K562 (cell line): ENCODE data around the gene NEUROD4. TPM values are rescaled to one million over a fixed set of nuclear protein-coding genes. Genes with fewer than 3 reads are reported as not detected.
A peak's percentile ranks its signal among the peaks of the same experiment; 100 is the strongest.

Experiments
- ATAC-seq: fragments of 200-7000 bp; cut with Tn5 transposase; 3 replicates; pipeline ENCODE4 v1.9.1; 2020; ENCODE audit warnings: moderate library complexity
- BruUV-seq: library from RNA; stranded (reverse); fragments of 400-500 nt; replicated peaks from 2 replicates; lab custom pipeline; 2021; lab: Mats Ljungman, UMichigan
- CTCF ChIA-PET: fragments of 300-600 bp; formaldehyde crosslinking; extraction: SDS; loops from one replicate; lab custom pipeline; 2021; ENCODE audit warnings: low intra/inter-chr PET ratio; lab: Yijun Ruan, JAX
- POLR2A ChIA-PET: fragments of 300-600, 350-650 bp; sonication (Branson Sonifier 250); formaldehyde crosslinking; extraction: SDS; loops from one replicate; lab custom pipeline; 2021; ENCODE audit warnings: antibody characterized with exemption, inconsistent platforms; lab: Yijun Ruan, JAX
- DNase-seq, 4 experiments: peaks; one replicate each; pipeline versions ENCODE4 v3.0.0 to v3.0.0-alpha.2; 2011 to 2018; ENCODE audit warnings: low spot score in 3 of 4, mixed read lengths in 3 of 4; ENCODE audit errors: extremely low read depth in 1 of 4
- FAIRE-seq: peaks from 2 replicates; lab custom pipeline; 2011; peaks lifted over from hg19 to GRCh38; lab: Jason Lieb, UNC
- H2AFZ ChIP-seq: 2 replicates; pipeline ENCODE4 v1.6.0; 2011; ENCODE audit warnings: low read depth, low read length, control low read depth, inconsistent platforms
- H3K27ac ChIP-seq: fragments of 200-600 bp; 3 replicates; pipeline ENCODE4 v1.8.0; 2011; ENCODE audit warnings: low read depth, mild to moderate bottlenecking, control low read depth, inconsistent platforms, low read length, moderate library complexity, mixed read lengths; ENCODE audit errors: extremely low read depth
- H3K27me3 ChIP-seq, 2 experiments: fragments of 300-600 bp in 1 of 2; 2 replicates in 1 of 2; 3 replicates in 1 of 2; pipeline versions ENCODE4 v1.6.0 to v1.8.0; 2011; ENCODE audit warnings: inconsistent platforms in 2 of 2, low read length in 2 of 2, mild to moderate bottlenecking in 1 of 2, mixed read lengths in 1 of 2, moderate library complexity in 1 of 2; ENCODE audit not compliant: control insufficient read depth in 2 of 2, insufficient read depth in 2 of 2
- H3K36me3 ChIP-seq: fragments of 300-600 bp; 3 replicates; pipeline ENCODE4 v1.8.0; 2011; ENCODE audit warnings: mild to moderate bottlenecking, low read length, inconsistent platforms; ENCODE audit not compliant: control insufficient read depth, insufficient read depth
- H3K4me1 ChIP-seq, 2 experiments: fragments of 200-600 bp in 1 of 2; replicated peaks in 1 of 2; 2 replicates in 1 of 2; 3 replicates in 1 of 2; pipeline versions ENCODE4 v1.5.1 to v1.8.0; 2011; ENCODE audit warnings: inconsistent platforms in 2 of 2, low read length in 2 of 2, mild to moderate bottlenecking in 1 of 2, mixed read lengths in 1 of 2, moderate library complexity in 1 of 2; ENCODE audit not compliant: control insufficient read depth in 2 of 2, insufficient read depth in 2 of 2
- H3K4me2 ChIP-seq: 2 replicates; pipeline ENCODE4 v1.6.1; 2011; ENCODE audit warnings: low read length, control low read depth, inconsistent platforms, mixed read lengths; ENCODE audit not compliant: insufficient read depth
- H3K4me3 ChIP-seq: fragments of 200-600 bp; sonication (generic), shearing (Covaris generic); 2 replicates; pipeline ENCODE4 v1.5.1; 2016; ENCODE audit warnings: control low read depth, inconsistent platforms
- H3K79me2 ChIP-seq: fragments of 200-600 bp; 3 replicates; pipeline ENCODE4 v1.8.0; 2011; ENCODE audit warnings: low read length, inconsistent platforms; ENCODE audit not compliant: control insufficient read depth, insufficient read depth
- H3K9ac ChIP-seq, 2 experiments: 2 replicates each; pipeline versions ENCODE4 v1.6.0 to v1.6.1; 2011; ENCODE audit warnings: low read depth in 2 of 2, low read length in 2 of 2, control low read depth in 1 of 2, inconsistent platforms in 1 of 2, mild to moderate bottlenecking in 1 of 2, mixed read lengths in 1 of 2; ENCODE audit not compliant: insufficient read depth in 1 of 2
- H3K9me1 ChIP-seq: one replicate; pipeline ENCODE4 v1.6.0; 2011; ENCODE audit warnings: inconsistent platforms, mild to moderate bottlenecking, low read length, moderate library complexity; ENCODE audit not compliant: control insufficient read depth, insufficient read depth
- H3K9me3 ChIP-seq: replicated peaks from 2 replicates; pipeline ENCODE4 v1.5.1; 2011; ENCODE audit warnings: low read depth, low read length, inconsistent platforms; ENCODE audit not compliant: control insufficient read depth, insufficient read depth
- H4K20me1 ChIP-seq: replicated peaks from 2 replicates; pipeline ENCODE4 v1.6.1; 2011; ENCODE audit warnings: low read length, inconsistent platforms, mixed read lengths; ENCODE audit not compliant: control insufficient read depth, insufficient read depth
- ARID4B ChIP-seq: sonication (generic); formaldehyde crosslinking; IDR thresholded peaks from 2 replicates; pipeline ENCODE4 v1.8.0; 2022; ENCODE audit warnings: mild to moderate bottlenecking, missing genetic modification reagents
- BHLHE40 ChIP-seq: IDR thresholded peaks from 2 replicates; pipeline ENCODE4 v1.6.1; 2011; ENCODE audit warnings: low read length, improper control_type of control experiment
- ESRRB ChIP-seq: fragments of 250-450 bp; sonication (Bioruptor Pico); IDR thresholded peaks from 2 replicates; pipeline ENCODE4 v1.5.0; 2020; ENCODE audit warnings: mild to moderate bottlenecking, moderate library complexity, borderline replicate concordance
- HDGF ChIP-seq: fragments of 450-650 bp; IDR thresholded peaks from 2 replicates; pipeline ENCODE4 v1.6.1; 2016
- HLTF ChIP-seq: fragments of 450-650 bp; IDR thresholded peaks from 2 replicates; pipeline ENCODE4 v1.6.1; 2016
- HNRNPL ChIP-seq: fragments of 200-400 bp; formaldehyde crosslinking; IDR thresholded peaks from 2 replicates; pipeline ENCODE4 v1.6.1; 2017; ENCODE audit warnings: low read depth, mild to moderate bottlenecking, low read length
- MAX ChIP-seq: sonication (generic); formaldehyde crosslinking; IDR thresholded peaks from 2 replicates; pipeline ENCODE4 v1.9.0; 2022; ENCODE audit warnings: mild to moderate bottlenecking, missing genetic modification reagents
- MTA2 ChIP-seq: fragments of 450-650 bp; IDR thresholded peaks from 2 replicates; pipeline ENCODE4 v1.6.1; 2016; ENCODE audit warnings: low read depth
- YY1 ChIP-seq, 3 experiments: IDR thresholded peaks; 2 replicates each; pipeline ENCODE4 v1.6.1; 2011; ENCODE audit warnings: low read length in 2 of 3, mild to moderate bottlenecking in 2 of 3, moderate library complexity in 2 of 3, borderline replicate concordance in 1 of 3, control low read depth in 1 of 3, low read depth in 1 of 3; ENCODE audit not compliant: insufficient read depth in 3 of 3, insufficient replicate concordance in 2 of 3, control insufficient read depth in 1 of 3, insufficient read length in 1 of 3; ENCODE audit errors: extremely low read depth in 1 of 3
- ZNF146 ChIP-seq: IDR thresholded peaks from one replicate; pipeline ENCODE4 v1.6.1; 2018; ENCODE audit warnings: missing compliant biosample characterization; ENCODE audit not compliant: unreplicated experiment
- WGBS: fragments of 100-300 bp; shearing (Covaris generic); methylation state at CpG from one replicate; pipeline ENCODE4 v1.1.6; 2016; ENCODE audit warnings: low coverage, mixed read lengths; ENCODE audit not compliant: insufficient coverage; ENCODE audit errors: missing lambda C conversion rate; 5-methylcytosine and 5-hydroxymethylcytosine counted together
- in situ Hi-C: fragments of 300-500 bp; cut with MboI; formaldehyde crosslinking; loops from 4 replicates; pipeline ENCODE4 v1.15.0; 2018; ENCODE audit warnings: inconsistent platforms, mixed read lengths
- intact Hi-C: fragments of 100-400 bp; cut with micrococcal nuclease; formaldehyde crosslinking; loops from 2 replicates; pipeline ENCODE4 v1.14.2; 2022
- polyA plus RNA-seq, 8 experiments: library from polyadenylated mRNA; depleted of rRNA in 4 of 8; stranded (reverse) in 5 of 8; unstranded in 3 of 8; fragments of >200 nt; fragmentation: Nextera tagmentation in 2 of 8; fragmentation: Illumina TruSeq in 1 of 8; extraction: Ambion mirVana in 2 of 8; extraction: Trizol in 1 of 8; gene quantifications; 2 replicates each; pipeline versions ENCODE4 v1.2.1 to v1.2.3, GENCODE V29; 2011 to 2014; ENCODE audit warnings: inconsistent platforms in 1 of 8, missing spikeins in 1 of 8
- total RNA-seq, 7 experiments: library from RNA; depleted of rRNA in 6 of 7; stranded (reverse); fragments of >200 nt in 6 of 7; fragmentation: Illumina TruSeq in 2 of 7; extraction: Trizol in 2 of 7; gene quantifications; 2 replicates each; pipeline versions ENCODE4 v1.2.1 to v1.2.3, GENCODE V29; 2011 to 2021; ENCODE audit warnings: low replicate concordance in 1 of 7
- TF ChIP-seq, protein P1 (sequence below): fragments of 200-800 bp; sonication (Bioruptor generic); IDR thresholded peaks from 2 replicates; pipeline ENCODE4 v1.6.1; 2016; ENCODE audit warnings: missing genetic modification characterization, missing compliant biosample characterization

The NEUROD4 gene
- total and polyA plus RNA-seq, 9 of the 15 experiments (the other 6 are each of a cell fraction or from before 2014, with no cell fraction given), result not detected

DNA sequence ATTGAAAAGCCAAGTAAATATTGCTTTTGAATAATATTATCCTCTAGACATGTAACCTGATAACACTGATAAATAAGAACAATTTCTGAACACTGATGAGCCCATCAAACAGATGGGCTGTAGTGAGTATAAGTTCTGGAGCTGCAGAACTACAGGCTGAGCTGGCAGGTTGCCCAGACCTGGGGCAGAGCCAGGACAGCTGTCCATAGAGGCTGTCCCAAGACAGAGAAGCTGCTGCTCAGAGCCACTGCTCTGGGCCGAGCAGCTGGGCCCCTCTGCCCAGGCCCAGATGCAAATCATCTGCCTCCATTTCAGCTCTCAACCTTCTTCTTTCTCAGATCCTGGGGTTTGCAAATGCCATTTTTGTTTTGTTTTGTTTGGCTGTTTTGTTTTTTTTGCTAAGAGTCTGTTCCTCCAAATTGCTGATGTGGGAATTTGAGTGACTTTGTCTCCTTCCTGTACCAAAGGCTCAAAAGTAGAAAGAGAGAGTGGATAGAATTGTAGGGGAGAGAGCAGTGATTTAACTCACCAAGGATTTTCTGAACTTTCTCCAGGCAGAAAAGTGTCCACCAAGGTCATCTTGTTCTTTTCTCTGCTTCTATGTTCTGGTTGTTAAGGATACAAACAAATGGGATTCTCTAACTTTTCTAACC, 31.2 kb upstream of the NEUROD4 start:
- CTCF ChIA-PET, result interaction anchor here (0.5 kb wide), 1 partner anchor 37 kb away, joined by 3 read pairs; no protein-coding TSS in a partner anchor
- Histone ChIP-seq H3K27me3 (no peaks in the 10 kb centered on the region), H3K27ac (peak overlapping the region; percentile 78), H3K4me2 (peak overlapping the region; percentile 19), H3K9me3 (no peaks in the 10 kb centered on the region), H3K9me1 (no peaks in the 10 kb centered on the region), H2AFZ (peak overlapping the region; percentile 64), H3K79me2 (no peaks in the 10 kb centered on the region), H3K9ac (peak overlapping the region in 1 of 2 experiments; percentile 39; a peak in 2 of 4 replicates), H4K20me1 (no peaks in the 10 kb centered on the region), H3K4me3 (no peak overlapping the region), H3K4me1 (peaks cover 5 to 51% of the 10 kb centered on the region in 2 experiments), H3K36me3 (no peaks in the 10 kb centered on the region)
- ATAC-seq, result peak; percentile 84
- intact Hi-C loops (no loop called here), in situ Hi-C loops (no loop called here)
- peak; percentile 69 to 87 (median 76) for DNase-seq
- 0% methylated on average over 1 of the region's 1 CpG for WGBS
- POLR2A ChIA-PET, result interaction anchor here (0.8 to 1.6 kb wide), 3 partner anchors 12 to 84 kb away, joined by 3 read pairs; no protein-coding TSS in a partner anchor
- no TSS peak for BruUV-seq
- peak; percentile 85 for FAIRE-seq
- TF ChIP-seq, protein P1, sequence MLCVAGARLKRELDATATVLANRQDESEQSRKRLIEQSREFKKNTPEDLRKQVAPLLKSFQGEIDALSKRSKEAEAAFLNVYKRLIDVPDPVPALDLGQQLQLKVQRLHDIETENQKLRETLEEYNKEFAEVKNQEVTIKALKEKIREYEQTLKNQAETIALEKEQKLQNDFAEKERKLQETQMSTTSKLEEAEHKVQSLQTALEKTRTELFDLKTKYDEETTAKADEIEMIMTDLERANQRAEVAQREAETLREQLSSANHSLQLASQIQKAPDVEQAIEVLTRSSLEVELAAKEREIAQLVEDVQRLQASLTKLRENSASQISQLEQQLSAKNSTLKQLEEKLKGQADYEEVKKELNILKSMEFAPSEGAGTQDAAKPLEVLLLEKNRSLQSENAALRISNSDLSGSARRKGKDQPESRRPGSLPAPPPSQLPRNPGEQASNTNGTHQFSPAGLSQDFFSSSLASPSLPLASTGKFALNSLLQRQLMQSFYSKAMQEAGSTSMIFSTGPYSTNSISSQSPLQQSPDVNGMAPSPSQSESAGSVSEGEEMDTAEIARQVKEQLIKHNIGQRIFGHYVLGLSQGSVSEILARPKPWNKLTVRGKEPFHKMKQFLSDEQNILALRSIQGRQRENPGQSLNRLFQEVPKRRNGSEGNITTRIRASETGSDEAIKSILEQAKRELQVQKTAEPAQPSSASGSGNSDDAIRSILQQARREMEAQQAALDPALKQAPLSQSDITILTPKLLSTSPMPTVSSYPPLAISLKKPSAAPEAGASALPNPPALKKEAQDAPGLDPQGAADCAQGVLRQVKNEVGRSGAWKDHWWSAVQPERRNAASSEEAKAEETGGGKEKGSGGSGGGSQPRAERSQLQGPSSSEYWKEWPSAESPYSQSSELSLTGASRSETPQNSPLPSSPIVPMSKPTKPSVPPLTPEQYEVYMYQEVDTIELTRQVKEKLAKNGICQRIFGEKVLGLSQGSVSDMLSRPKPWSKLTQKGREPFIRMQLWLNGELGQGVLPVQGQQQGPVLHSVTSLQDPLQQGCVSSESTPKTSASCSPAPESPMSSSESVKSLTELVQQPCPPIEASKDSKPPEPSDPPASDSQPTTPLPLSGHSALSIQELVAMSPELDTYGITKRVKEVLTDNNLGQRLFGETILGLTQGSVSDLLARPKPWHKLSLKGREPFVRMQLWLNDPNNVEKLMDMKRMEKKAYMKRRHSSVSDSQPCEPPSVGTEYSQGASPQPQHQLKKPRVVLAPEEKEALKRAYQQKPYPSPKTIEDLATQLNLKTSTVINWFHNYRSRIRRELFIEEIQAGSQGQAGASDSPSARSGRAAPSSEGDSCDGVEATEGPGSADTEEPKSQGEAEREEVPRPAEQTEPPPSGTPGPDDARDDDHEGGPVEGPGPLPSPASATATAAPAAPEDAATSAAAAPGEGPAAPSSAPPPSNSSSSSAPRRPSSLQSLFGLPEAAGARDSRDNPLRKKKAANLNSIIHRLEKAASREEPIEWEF (CRISPR knock-in tag), result no peak
- TF ChIP-seq ZNF146 (CRISPR knock-in tag) (no peak), HLTF (no peak), HNRNPL (no peak), ESRRB (CRISPR knock-in tag) (no peak), MTA2 (no peak), HDGF (no peak), ARID4B (CRISPR knock-in tag) (no peak), MAX (CRISPR knock-in tag) (no peak), YY1 (IDR thresholded peaks at IDR 0.05; ENCODE audit: borderline replicate concordance in 1 of 3, control insufficient read depth in 1 of 3, extremely low read depth in 1 of 3, insufficient read depth in 3 of 3, insufficient read length in 1 of 3, insufficient replicate concordance in 2 of 3, low read depth in 1 of 3, low read length in 2 of 3) (no peak), BHLHE40 (no peak)
